KMS-11 (cell line): ENCODE data around the gene ZBTB20.

Experiments used
- H2AFZ ChIP-seq: fragments of 200-600 bp; sonication (generic); 2 replicates; pipeline ENCODE4 v1.6.1; 2016; ENCODE audit warnings: antibody characterized with exemption, mixed run types, low read depth
- H3K27ac ChIP-seq: fragments of 200-600 bp; sonication (generic); 2 replicates; pipeline ENCODE4 v1.6.1; 2016; ENCODE audit warnings: mild to moderate bottlenecking, mixed run types
- H3K27me3 ChIP-seq: fragments of 200-600 bp; sonication (generic); 2 replicates; pipeline ENCODE4 v1.6.1; 2017; ENCODE audit warnings: mild to moderate bottlenecking, low read depth, mixed run types, moderate library complexity; ENCODE audit not compliant: insufficient read depth
- H3K36me3 ChIP-seq: fragments of 200-600 bp; sonication (generic); 2 replicates; pipeline ENCODE4 v1.6.1; 2017; ENCODE audit warnings: mild to moderate bottlenecking, mixed run types; ENCODE audit not compliant: insufficient read depth
- H3K4me1 ChIP-seq: fragments of 200-600 bp; sonication (generic); 2 replicates; pipeline ENCODE4 v1.6.1; 2016; ENCODE audit warnings: mild to moderate bottlenecking, low read depth, mixed run types; ENCODE audit not compliant: poor library complexity, severe bottlenecking
- H3K4me2 ChIP-seq: fragments of 200-600 bp; sonication (generic); 2 replicates; pipeline ENCODE4 v1.7.0; 2016; ENCODE audit warnings: mild to moderate bottlenecking, mixed run types
- H3K4me3 ChIP-seq: fragments of 200-600 bp; sonication (generic); IDR thresholded peaks from 2 replicates; pipeline ENCODE4 v1.6.1; 2017; ENCODE audit warnings: low read depth, low read length, mixed read lengths; ENCODE audit not compliant: insufficient read depth
- H3K79me2 ChIP-seq: fragments of 200-600 bp; sonication (generic); 2 replicates; pipeline ENCODE4 v1.6.1; 2016; ENCODE audit warnings: low read depth, mixed run types; ENCODE audit not compliant: insufficient read depth
- H3K9ac ChIP-seq: fragments of 200-600 bp; sonication (generic); 2 replicates; pipeline ENCODE4 v1.6.1; 2016; ENCODE audit warnings: mild to moderate bottlenecking, mixed run types
- H4K20me1 ChIP-seq: fragments of 200-600 bp; sonication (generic); 2 replicates; pipeline ENCODE4 v1.6.1; 2016; ENCODE audit warnings: mild to moderate bottlenecking, mixed run types; ENCODE audit not compliant: insufficient read depth
- TF ChIP-seq, protein P1 (sequence below): fragments of 200-600 bp; sonication (generic); conservative IDR thresholded peaks from 2 replicates; pipeline ENCODE4 v1.6.1; 2017; ENCODE audit warnings: low read depth, mild to moderate bottlenecking, antibody characterized with exemption, low read length, moderate library complexity, mixed read lengths

ZBTB20 gene

DNA sequence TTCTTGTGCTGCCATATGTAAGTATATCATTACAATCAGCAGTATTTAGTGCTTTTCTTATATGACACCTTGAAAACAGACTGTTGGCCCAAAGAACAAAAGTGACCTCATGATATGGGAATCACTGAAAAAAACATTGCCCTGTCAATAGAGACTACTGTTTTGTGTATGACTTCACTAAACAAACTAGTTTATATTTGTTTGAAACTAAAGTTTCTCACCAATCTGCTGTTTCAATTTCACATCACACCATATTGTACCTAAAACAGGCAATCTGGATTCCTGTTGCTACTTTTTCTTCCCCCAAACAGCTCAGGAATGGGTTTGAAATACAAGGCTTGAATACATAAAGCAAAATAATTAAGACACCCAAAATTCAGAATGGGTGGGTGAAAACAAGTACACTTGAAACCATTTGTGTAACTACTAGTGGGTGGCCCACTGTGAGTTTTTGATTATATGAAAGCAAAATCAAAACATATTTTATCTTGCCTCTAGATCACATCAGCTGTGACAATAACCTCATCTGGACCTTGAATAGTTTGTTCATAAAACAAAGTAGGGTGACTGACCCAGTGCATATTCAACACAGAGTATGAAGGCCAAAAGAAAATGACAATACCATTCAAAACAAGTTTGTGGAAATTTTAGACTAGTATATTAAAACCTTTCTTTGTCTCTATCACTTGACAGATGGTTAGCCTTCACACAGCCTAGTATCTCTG lies 5.9 kb downstream of the ZBTB20 start:
- H3K9ac ChIP-seq, result no peak overlapping the region
- no peak overlapping the region for H3K27ac ChIP-seq
- no peaks in the 10 kb centered on the region for H3K27me3 ChIP-seq
- no peaks in the 10 kb centered on the region for H3K79me2 ChIP-seq
- peaks cover 13% of the 10 kb centered on the region for H3K4me1 ChIP-seq
- H2AFZ ChIP-seq, result no peak overlapping the region
- H3K36me3 ChIP-seq, result no peaks in the 10 kb centered on the region
- H3K4me2 ChIP-seq, result no peak overlapping the region
- no peaks in the 10 kb centered on the region for H4K20me1 ChIP-seq
- H3K4me3 ChIP-seq, result no peak overlapping the region
- TF ChIP-seq, protein P1, sequence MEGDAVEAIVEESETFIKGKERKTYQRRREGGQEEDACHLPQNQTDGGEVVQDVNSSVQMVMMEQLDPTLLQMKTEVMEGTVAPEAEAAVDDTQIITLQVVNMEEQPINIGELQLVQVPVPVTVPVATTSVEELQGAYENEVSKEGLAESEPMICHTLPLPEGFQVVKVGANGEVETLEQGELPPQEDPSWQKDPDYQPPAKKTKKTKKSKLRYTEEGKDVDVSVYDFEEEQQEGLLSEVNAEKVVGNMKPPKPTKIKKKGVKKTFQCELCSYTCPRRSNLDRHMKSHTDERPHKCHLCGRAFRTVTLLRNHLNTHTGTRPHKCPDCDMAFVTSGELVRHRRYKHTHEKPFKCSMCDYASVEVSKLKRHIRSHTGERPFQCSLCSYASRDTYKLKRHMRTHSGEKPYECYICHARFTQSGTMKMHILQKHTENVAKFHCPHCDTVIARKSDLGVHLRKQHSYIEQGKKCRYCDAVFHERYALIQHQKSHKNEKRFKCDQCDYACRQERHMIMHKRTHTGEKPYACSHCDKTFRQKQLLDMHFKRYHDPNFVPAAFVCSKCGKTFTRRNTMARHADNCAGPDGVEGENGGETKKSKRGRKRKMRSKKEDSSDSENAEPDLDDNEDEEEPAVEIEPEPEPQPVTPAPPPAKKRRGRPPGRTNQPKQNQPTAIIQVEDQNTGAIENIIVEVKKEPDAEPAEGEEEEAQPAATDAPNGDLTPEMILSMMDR, result no peak

DNA sequence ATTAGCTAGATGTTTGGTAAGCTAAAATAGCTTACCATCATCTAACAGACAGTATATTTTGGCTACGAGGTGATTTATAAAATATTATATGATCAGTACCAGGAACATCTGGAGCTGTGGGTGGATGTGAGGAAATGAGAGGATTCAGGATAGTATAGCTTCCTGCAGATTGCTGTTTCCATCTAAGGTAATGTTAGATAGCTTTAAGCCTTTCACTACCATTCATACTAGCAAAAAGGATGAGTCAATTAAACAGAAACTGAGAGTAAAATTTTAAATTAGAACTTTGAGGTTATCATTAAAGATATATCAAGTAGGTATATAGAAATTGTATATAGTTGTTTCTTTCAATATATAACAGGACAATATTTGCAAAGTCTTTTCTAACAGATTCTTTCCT lies 8.0 kb downstream of the ZBTB20 start:
- H3K27me3 ChIP-seq, result no peaks in the 10 kb centered on the region
- no peak overlapping the region for H2AFZ ChIP-seq
- no peak overlapping the region for H3K4me2 ChIP-seq
- TF ChIP-seq, protein P1, result no peak
- no peak overlapping the region for H3K4me3 ChIP-seq
- no peaks in the 10 kb centered on the region for H3K79me2 ChIP-seq
- H3K36me3 ChIP-seq, result no peaks in the 10 kb centered on the region
- H3K9ac ChIP-seq, result no peak overlapping the region
- no peak overlapping the region for H3K27ac ChIP-seq
- H3K4me1 ChIP-seq, result no peaks in the 10 kb centered on the region
- no peaks in the 10 kb centered on the region for H4K20me1 ChIP-seq

DNA sequence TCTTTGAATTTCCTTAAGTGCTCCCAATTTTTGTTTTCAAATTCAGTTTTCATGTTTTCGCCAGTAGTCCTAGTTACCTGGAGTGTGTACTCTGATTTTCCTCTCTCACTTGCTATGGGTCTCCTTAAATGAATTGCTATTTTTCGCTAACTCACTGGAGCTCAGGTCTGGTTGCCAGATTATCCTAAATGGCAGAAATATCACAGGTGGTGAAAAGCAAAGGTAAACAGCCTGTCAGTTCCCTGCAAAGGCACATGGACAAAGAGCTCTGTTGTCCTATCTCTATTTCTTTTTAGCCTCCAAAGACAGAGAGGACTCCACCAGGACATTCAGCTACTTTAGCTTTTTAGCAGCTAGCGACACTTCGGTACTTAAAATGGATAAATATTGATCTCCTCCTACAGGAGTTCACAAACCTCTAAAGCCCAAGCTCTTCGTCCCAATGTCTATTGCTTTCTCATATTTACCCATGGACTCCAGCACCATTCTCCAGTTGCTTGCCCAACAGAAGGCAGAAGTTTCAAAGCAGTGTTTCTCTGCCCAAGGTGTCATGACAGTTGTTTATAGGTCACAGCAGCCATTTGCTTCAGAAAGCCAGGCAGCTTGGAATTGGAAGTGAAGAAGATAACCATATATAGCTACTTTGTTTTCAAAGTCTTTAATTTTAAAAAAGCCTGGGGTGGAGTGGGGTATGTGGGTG lies 12.3 kb downstream of the ZBTB20 start:
- Histone ChIP-seq H3K27me3 (no peaks in the 10 kb centered on the region), H3K27ac (no peak overlapping the region), H3K79me2 (no peaks in the 10 kb centered on the region), H3K9ac (no peak overlapping the region), H4K20me1 (no peaks in the 10 kb centered on the region), H3K4me3 (no peak overlapping the region), H3K36me3 (no peaks in the 10 kb centered on the region), H3K4me2 (no peak overlapping the region), H2AFZ (no peak overlapping the region), H3K4me1 (no peaks in the 10 kb centered on the region)
- TF ChIP-seq, protein P1, result no peak

DNA sequence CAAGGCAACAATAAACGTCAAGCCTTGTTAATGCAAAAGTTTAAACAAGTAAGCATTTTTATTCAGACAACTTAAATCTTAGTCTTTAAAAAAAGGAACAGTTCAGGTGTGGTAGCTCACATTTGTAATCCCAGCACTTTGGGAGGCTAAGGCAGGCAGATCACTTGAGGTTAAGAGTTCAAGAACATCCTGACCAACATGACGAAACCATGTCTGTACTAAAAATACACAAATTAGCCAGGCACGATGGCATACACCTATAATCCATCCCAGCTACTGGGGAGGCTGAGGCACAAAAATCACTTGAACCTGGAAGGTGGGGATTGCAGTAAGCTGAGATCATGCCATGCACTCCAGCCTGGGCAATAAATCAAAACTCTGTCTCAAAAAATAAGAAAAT lies 19.9 kb downstream of the ZBTB20 start:
- Histone ChIP-seq H3K27me3 (no peaks in the 10 kb centered on the region), H3K9ac (no peak overlapping the region), H3K36me3 (no peaks in the 10 kb centered on the region), H3K4me3 (no peak overlapping the region), H3K4me2 (no peak overlapping the region), H3K4me1 (no peaks in the 10 kb centered on the region), H3K79me2 (no peaks in the 10 kb centered on the region), H3K27ac (no peak overlapping the region), H4K20me1 (no peaks in the 10 kb centered on the region), H2AFZ (no peak overlapping the region)
- TF ChIP-seq, protein P1, result no peak
